HG03039 (cell line): ENCODE measurements around the gene BNIP5.

Experiments used
- ATAC-seq: cut with Tn5 transposase; IDR thresholded peaks from one replicate; pipeline ENCODE4 v1.9.1; 2021; ENCODE audit warnings: mild to moderate bottlenecking, moderate library complexity; ENCODE audit not compliant: unreplicated experiment

Gene BNIP5

GRCh38 chr6:36336779-36337241 is at the start of gene BNIP5:
Gene BNIP5, minus strand, starts transcription at chr6:36336888. Its CDS starts 6,198 bp downstream, at chr6:36330690.
- ATAC-seq = no peak

- no peak for ATAC-seq
These were observed 47.4 kb upstream of the BNIP5 start for GRCh38 chr6:36384095-36384494.

- no peak for ATAC-seq
These were observed 46.9 kb upstream of the BNIP5 start for GRCh38 chr6:36383606-36384005.

- ATAC-seq = no peak
These were observed 46.3 kb upstream of the BNIP5 start for GRCh38 chr6:36382976-36383375.

- no peak for ATAC-seq
These were observed 45.1 kb upstream of the BNIP5 start for GRCh38 chr6:36381502-36382389.

GRCh38 chr6:36380166-36380565 is 43.5 kb upstream of the BNIP5 start:
- ATAC-seq = no peak

- no peak for ATAC-seq
These were observed 42.2 kb upstream of the BNIP5 start for GRCh38 chr6:36378936-36379335.

- no peak for ATAC-seq
These were observed 41.7 kb upstream of the BNIP5 start for GRCh38 chr6:36378243-36378920.

- no peak for ATAC-seq
These were observed 40.9 kb upstream of the BNIP5 start for GRCh38 chr6:36377594-36377993.

GRCh38 chr6:36376742-36377141 is 40.1 kb upstream of the BNIP5 start:
- no peak for ATAC-seq

- no peak for ATAC-seq
These were observed 39.5 kb upstream of the BNIP5 start for GRCh38 chr6:36376183-36376582.

GRCh38 chr6:36375644-36376155 is 39.0 kb upstream of the BNIP5 start:
- ATAC-seq = no peak

GRCh38 chr6:36374972-36375371 is 38.3 kb upstream of the BNIP5 start:
- ATAC-seq = no peak

- no peak for ATAC-seq
These were observed 37.5 kb upstream of the BNIP5 start for GRCh38 chr6:36374194-36374593.

GRCh38 chr6:36373368-36374019 is 36.8 kb upstream of the BNIP5 start:
- no peak for ATAC-seq

- no peak for ATAC-seq
These were observed 35.4 kb upstream of the BNIP5 start for GRCh38 chr6:36372088-36372487.

- no peak for ATAC-seq
These were observed 34.5 kb upstream of the BNIP5 start for GRCh38 chr6:36371211-36371610.

- no peak for ATAC-seq
These were observed 34.0 kb upstream of the BNIP5 start for GRCh38 chr6:36370638-36371037.

GRCh38 chr6:36368921-36369865 is 32.5 kb upstream of the BNIP5 start:
- no peak for ATAC-seq

- no peak for ATAC-seq
These were observed 31.7 kb upstream of the BNIP5 start for GRCh38 chr6:36368421-36368820.
